GM21825 (cell line): Measurements from ENCODE around the gene SULT2A1.
"Not testable (repeated sequence)": the region's sequence is repeated elsewhere in the genome, so short reads cannot be mapped to it uniquely, and the experiment has no call there.

ENCODE experiments used
- ATAC-seq: cut with Tn5 transposase; IDR thresholded peaks from one replicate; pipeline ENCODE4 v1.9.1; 2021; ENCODE audit warnings: mild to moderate bottlenecking, moderate library complexity; ENCODE audit not compliant: unreplicated experiment

SULT2A1 gene

GRCh38 chr19:47860602-47861297 lies 25.4 kb downstream of the SULT2A1 start:
- no peak for ATAC-seq

- not testable (repeated sequence) for ATAC-seq
Observed at GRCh38 chr19:47859838-47860237, 26.3 kb downstream of the SULT2A1 start.

- not testable (repeated sequence) for ATAC-seq
Observed at GRCh38 chr19:47858646-47859285, 27.3 kb downstream of the SULT2A1 start, which contains the start of gene TPRX2. TSS of gene TPRX2 (plus strand) at chr19:47859235. CDS start at chr19:47859247, 12 bp downstream.

GRCh38 chr19:47858231-47858630 lies 27.9 kb downstream of the SULT2A1 start:
- ATAC-seq, result not testable (repeated sequence)

- no peak for ATAC-seq
Observed at GRCh38 chr19:47854459-47854858, 31.7 kb downstream of the SULT2A1 start.

- ATAC-seq, result no peak
Observed at GRCh38 chr19:47853003-47853402, 33.1 kb downstream of the SULT2A1 start.

GRCh38 chr19:47848823-47849473 lies 37.2 kb downstream of the SULT2A1 start:
- no peak for ATAC-seq

- ATAC-seq, result no peak
Observed at GRCh38 chr19:47848425-47848822, 37.7 kb downstream of the SULT2A1 start.

- ATAC-seq, result no peak
Observed at GRCh38 chr19:47842941-47843340, 43.2 kb downstream of the SULT2A1 start.

GRCh38 chr19:47839913-47840312 lies 46.2 kb downstream of the SULT2A1 start:
- ATAC-seq, result no peak

GRCh38 chr19:47839411-47839810 lies 46.7 kb downstream of the SULT2A1 start:
- no peak for ATAC-seq

- ATAC-seq, result no peak
Observed at GRCh38 chr19:47836038-47836437, 50.1 kb downstream of the SULT2A1 start.

GRCh38 chr19:47832723-47833122 lies 53.4 kb downstream of the SULT2A1 start:
- ATAC-seq, result no peak

GRCh38 chr19:47826800-47827199 lies 59.3 kb downstream of the SULT2A1 start:
- no peak for ATAC-seq

GRCh38 chr19:47824396-47824795 lies 61.7 kb downstream of the SULT2A1 start:
- no peak for ATAC-seq

GRCh38 chr19:47821460-47822020 lies 64.6 kb downstream of the SULT2A1 start, which contains the start of gene CRX:
TSS of gene CRX (plus strand) at chr19:47821937. CDS start at chr19:47834444, 12,507 bp downstream.
- ATAC-seq, result no peak
